ENCODE measurements around the gene ZBTB16.

- TF ChIP-seq POLR2AphosphoS5 (IDR thresholded peaks at IDR 0.05; ENCODE audit: low read depth) (no peak), SPI1 (IDR thresholded peaks at IDR 0.05; ENCODE audit: borderline replicate concordance, low read depth) (no peak)
Measured at GRCh38 chr11:114296605-114297372, 237.3 kb downstream of the ZBTB16 start.

All from HL-60 (cell line).